Airway epithelial cell (primary cell): ENCODE data around the gene TMEM114. TPM values are rescaled to one million over a fixed set of nuclear protein-coding genes. Genes with fewer than 3 reads are reported as not detected.

ENCODE experiments used
- total RNA-seq: library from RNA; depleted of rRNA; stranded (reverse); fragments of >200 nt; gene quantifications from 2 replicates; pipeline ENCODE4 v1.2.3, GENCODE V29; 2015

Gene TMEM114
- not detected in 2 replicates for total RNA-seq

DNA sequence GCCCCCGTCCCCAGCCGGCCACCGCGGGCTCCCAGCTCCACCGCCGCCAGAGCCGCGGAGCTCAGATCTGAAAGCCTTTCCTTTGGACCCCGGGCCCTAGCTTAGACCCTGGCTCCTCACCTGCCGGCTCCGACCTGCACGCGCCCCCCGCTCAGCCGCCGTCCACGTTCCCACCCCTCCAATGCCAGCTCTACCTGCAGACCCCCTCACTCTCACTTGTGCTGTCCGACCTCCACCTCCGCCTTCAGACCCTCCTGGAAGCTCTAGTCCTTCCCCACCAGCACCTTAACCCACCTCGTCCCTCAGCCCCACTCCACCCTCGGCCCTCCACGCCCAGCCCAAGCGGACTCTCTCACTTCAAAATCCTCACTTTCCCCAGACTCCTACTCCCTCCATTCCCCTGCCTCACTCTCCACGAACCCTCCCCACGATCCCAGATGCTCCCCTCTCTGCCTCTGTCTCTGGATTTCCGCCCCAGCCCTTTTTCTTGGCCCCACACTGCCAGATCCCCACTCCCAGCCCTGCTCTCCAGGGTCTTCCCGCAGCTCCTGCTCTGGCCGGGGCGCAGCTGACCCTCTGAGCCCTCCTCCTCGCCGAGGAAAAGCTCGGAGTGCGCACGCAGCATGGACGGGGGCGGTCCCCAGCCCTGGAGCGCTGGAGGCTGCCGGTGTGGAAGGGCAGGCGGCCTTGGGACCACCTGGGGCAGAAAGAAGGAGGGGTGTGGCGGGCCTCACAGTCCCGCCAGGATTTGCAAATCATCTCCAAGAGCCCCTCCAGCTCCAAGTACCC, at the start of gene TMEM114:
TSS of gene TMEM114 (minus strand) at position 612 of the 789 bp plus-strand sequence. CDS start 673 bp downstream, outside the sequence.

DNA sequence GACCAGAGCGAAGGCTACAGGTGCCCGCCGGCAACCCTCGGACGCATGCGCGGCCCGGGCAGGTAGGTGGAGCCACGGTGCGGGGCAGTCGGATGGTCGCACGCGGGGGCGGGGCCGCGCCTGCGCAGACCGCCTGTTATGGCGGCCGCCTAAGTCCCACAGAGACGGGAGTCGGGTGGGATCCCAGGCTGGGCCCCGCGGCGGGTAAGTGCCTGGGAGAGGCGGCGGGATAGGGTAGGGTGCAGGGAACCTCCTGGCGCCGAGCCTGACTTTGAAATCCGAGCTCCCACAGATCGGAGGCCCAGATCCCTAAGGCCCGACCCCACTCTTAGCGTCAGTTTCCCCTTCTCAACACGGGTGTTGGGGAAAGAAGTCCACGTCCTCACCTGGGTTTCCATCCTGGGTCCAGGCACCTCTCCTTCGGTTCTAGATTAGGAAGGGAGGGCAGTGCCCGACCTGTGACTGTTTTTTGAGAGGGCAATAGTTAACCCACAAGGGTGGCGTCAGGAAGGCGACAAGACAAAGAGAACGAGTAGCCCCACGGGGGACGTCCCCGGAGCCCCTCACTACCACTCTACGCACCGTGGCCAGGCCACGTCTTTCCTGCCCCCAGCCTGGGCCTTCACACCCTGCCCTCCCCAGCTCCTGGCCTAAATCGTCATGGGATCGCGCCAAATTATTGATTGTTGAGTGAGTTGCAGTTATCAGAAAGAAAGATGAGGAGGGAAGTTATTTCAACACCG, 31.4 kb upstream of the TMEM114 start, which contains the start of gene METTL22:
TSS of gene METTL22 (plus strand) at position 127 of the 743 bp plus-strand sequence. CDS start 3,968 bp downstream, outside the sequence.

Other genes starting within 250 kb of the TMEM114 start
- gene METTL22, start 31.2 kb upstream of the TMEM114 start, total RNA-seq, result 11.8 and 18.3 TPM in 2 replicates
- gene ABAT, start 84.1 kb upstream of the TMEM114 start, total RNA-seq, result 5.9 and 9.3 TPM in 2 replicates
- gene TMEM186, start 207.1 kb upstream of the TMEM114 start, total RNA-seq, result 10.1 and 11.4 TPM in 2 replicates
- 36.5 and 36.7 TPM in 2 replicates for gene PMM2, start 207.3 kb upstream of the TMEM114 start, total RNA-seq